HG02884 (cell line): Measurements from ENCODE around the gene PADI4.

Experiments used
- ATAC-seq: cut with Tn5 transposase; IDR thresholded peaks from one replicate; pipeline ENCODE4 v1.9.1; 2021; ENCODE audit warnings: mild to moderate bottlenecking, moderate library complexity; ENCODE audit not compliant: unreplicated experiment

Gene PADI4

GRCh38 chr1:17282836-17283235 is 25.2 kb upstream of the PADI4 start:
- no peak for ATAC-seq

GRCh38 chr1:17286646-17287045 is 21.4 kb upstream of the PADI4 start:
- ATAC-seq = no peak

GRCh38 chr1:17287130-17287776 is 20.7 kb upstream of the PADI4 start:
- no peak for ATAC-seq

- ATAC-seq = no peak
Measured at GRCh38 chr1:17289721-17290120, 18.3 kb upstream of the PADI4 start.

GRCh38 chr1:17290553-17290952 is 17.4 kb upstream of the PADI4 start:
- no peak for ATAC-seq

- ATAC-seq = no peak
Measured at GRCh38 chr1:17292299-17293160, 15.5 kb upstream of the PADI4 start.

- ATAC-seq = no peak
Measured at GRCh38 chr1:17293681-17294425, 14.1 kb upstream of the PADI4 start.

GRCh38 chr1:17295292-17295691 is 12.7 kb upstream of the PADI4 start:
- no peak for ATAC-seq

- no peak for ATAC-seq
Measured at GRCh38 chr1:17296086-17296485, 11.9 kb upstream of the PADI4 start.

- no peak for ATAC-seq
Measured at GRCh38 chr1:17297991-17298390, 10.0 kb upstream of the PADI4 start.

- ATAC-seq = no peak
Measured at GRCh38 chr1:17301767-17302166, 6.2 kb upstream of the PADI4 start.

GRCh38 chr1:17304151-17304825 is 3.7 kb upstream of the PADI4 start:
- ATAC-seq = no peak

- no peak for ATAC-seq
Measured at GRCh38 chr1:17304826-17305175, 3.2 kb upstream of the PADI4 start.

GRCh38 chr1:17305576-17306095 is 2.4 kb upstream of the PADI4 start:
- ATAC-seq = no peak

- no peak for ATAC-seq
Measured at GRCh38 chr1:17306407-17306806, 1.6 kb upstream of the PADI4 start.

GRCh38 chr1:17306921-17307320 is 1.1 kb upstream of the PADI4 start:
- no peak for ATAC-seq

- ATAC-seq = no peak
Measured at GRCh38 chr1:17307329-17307728, 668 bp upstream of the PADI4 start.

- no peak for ATAC-seq
Measured at GRCh38 chr1:17308593-17308992, 596 bp downstream of the PADI4 start.

GRCh38 chr1:17309426-17310067 is 1.6 kb downstream of the PADI4 start:
- ATAC-seq = no peak

- no peak for ATAC-seq
Measured at GRCh38 chr1:17310068-17310640, 2.2 kb downstream of the PADI4 start.
